ENCODE measurements around the gene ITPA. TPM values are rescaled to one million over a fixed set of nuclear protein-coding genes. Genes with fewer than 3 reads are reported as not detected.

ITPA gene
- total RNA-seq, 2 experiments from 2014 or later: 44.3 to 44.4 TPM

DNA sequence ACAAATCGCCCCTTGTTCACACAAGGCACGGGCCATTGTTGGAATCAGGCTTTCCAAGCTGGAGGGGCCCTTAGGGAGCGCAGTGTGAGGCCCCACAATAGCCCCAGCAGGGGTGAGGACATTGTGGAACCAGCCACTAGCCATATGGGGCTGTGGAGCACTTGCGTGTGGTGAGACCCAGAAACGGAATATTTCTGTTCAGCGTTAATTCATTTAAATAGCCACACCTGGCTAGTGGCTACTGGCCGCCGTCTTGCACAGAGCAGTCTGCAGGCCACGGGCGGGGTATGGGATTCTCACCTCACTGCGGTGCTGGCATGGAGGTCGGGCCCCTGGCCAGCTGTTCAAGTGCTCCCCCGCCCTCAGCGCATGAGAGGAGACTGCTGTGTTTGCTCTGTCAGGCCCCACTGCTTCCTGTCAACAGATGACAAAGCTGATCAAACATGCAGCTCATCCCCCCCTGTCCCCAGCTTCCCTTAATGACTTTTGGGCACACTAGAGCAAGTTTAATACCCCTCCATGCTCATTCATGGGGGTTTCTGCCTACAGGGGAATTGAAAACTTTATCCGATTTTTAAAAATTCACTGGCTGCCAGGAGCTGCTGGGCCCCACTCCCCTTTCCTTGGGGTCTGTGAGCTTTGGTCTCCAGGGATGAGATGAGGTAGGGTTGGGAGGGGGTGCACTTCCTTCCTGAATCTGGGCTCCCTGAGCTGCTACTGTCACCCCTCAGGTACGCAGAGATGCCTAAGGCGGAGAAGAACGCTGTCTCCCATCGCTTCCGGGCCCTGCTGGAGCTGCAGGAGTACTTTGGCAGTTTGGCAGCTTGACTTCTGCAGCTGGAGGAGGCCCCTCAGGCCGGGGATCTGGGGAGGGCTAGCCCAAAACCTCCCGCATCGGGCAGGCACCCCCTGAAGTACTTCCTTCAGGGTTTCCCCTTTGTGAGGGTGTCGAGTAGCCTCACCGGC is 13.6 kb downstream of the ITPA start:
- Mint-ChIP-seq H3K27me3 (no peaks in the 10 kb centered on the region), H3K36me3 (peaks cover 6% of the 10 kb centered on the region), H3K27ac (peak overlapping the region; percentile 83), H3K4me1 (peaks cover 12% of the 10 kb centered on the region), H3K4me3 (peak overlapping the region; percentile 30), H3K9me3 (no peaks in the 10 kb centered on the region)
- POLR2A ChIA-PET: interaction anchor here (0.7 to 1.5 kb wide), 7 partner anchors 13 to 389 kb away, joined by 3 to 8 read pairs (median 5); partner anchors contain the start of genes ITPA and SLC4A11
- ATAC-seq (ENCODE audit: low read depth) (peak; percentile 84), DNase-seq (peak; percentile 48)

DNA sequence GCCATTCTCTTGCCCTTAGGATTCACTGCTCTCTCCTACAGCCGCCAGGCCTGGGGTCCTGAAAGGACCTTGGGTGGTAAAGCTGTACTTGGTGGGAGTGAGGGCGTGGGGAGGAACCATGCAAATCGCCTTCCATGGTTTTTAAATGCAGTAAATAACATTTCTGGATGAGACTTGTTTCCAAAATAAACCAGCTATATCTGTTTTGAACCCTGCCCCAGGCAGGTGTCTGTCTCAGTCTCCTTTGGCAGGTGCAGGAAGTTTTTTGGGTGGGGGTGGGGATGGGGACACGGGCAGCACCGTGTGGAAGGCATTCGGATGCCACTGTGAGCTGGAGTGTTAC is 14.3 kb downstream of the ITPA start:
- Mint-ChIP-seq H3K4me3 (no peak overlapping the region), H3K27me3 (no peaks in the 10 kb centered on the region), H3K27ac (peak overlapping the region; percentile 83), H3K36me3 (peaks cover 6% of the 10 kb centered on the region), H3K9me3 (no peaks in the 10 kb centered on the region), H3K4me1 (peaks cover 12% of the 10 kb centered on the region)
- ATAC-seq (ENCODE audit: low read depth): no peak
- no peak for DNase-seq
- POLR2A ChIA-PET: interaction anchor here (1.0 to 1.5 kb wide), 6 partner anchors 14 to 388 kb away, joined by 3 to 8 read pairs (median 5); partner anchors contain the start of genes ITPA and SLC4A11

DNA sequence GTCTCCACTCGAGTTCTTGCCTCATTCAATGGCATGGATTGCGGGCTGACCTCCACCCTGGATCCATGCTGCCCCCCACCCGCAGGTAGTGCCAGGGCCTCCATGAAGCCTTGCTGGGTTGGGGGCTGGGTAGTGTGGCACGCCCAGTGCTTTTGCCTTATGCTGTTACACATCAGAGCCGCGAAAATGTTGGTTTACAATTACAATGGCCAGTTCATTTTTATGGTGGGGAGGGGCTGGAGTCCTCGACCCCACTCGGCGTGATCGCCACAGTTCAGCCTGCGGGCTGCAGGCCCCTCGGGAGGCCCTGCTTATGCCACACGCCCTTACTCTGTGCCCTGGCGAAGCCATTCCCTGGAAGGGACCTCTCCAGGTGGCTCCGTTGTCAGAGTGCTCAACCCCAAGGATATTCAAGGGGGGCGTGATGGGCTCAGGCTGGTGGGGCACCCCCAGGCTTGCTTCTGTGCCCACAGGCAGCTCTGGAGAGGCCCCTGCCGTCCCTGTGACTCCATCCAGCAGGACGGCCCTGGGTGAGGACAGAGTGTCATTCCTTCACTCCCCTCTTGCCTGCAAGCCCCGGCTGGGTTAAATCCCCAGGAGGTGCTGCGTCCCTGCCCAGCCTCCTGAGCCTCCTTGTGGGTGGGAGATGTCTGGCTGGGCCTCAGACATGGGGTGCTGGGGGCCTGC is 14.8 kb downstream of the ITPA start:
- Mint-ChIP-seq H3K27me3 (no peaks in the 10 kb centered on the region), H3K9me3 (no peaks in the 10 kb centered on the region), H3K4me3 (no peak overlapping the region), H3K27ac (no peak overlapping the region), H3K4me1 (peaks cover 12% of the 10 kb centered on the region), H3K36me3 (peaks cover 6% of the 10 kb centered on the region)
- ATAC-seq (ENCODE audit: low read depth) (no peak), DNase-seq (no peak)
- POLR2A ChIA-PET: interaction anchor here (1.1 to 1.5 kb wide), 2 partner anchors 21 to 388 kb away, joined by 3 to 8 read pairs; no protein-coding TSS in a partner anchor

DNA sequence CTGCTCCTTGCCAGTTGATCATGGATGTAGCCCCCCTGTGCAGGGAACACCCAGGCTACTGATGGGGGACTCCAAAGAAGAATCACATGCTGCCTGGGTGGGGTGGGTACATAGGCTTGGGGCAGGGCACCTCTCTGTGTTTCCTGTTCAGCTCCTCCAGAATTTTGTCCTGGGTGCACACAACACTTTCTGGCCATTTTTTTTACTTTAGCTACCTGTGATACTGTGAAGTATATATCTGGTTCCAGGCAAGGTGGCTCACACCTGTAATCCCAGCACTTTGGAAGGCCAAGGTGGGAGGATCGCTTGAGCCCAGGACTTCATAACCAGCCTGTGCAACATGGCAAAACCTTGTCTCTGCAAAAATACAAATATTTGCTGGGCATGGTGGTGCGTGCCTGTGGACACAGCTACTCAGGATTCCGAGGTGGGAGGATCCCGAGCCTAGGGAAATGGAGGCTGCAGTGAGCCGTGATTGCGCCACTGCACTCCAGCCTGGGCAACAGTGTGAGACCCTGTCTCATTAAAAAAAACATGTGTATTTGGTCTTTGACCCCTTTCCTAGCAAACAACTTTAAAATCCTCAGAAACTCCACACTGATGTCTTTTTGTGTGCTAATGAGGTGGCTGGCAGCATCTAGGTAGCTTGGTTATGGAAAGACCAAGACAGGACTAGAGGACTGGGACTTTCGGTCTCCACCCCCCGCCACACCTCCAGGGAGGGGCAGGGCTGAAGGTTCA is 15.6 kb downstream of the ITPA start:
- Mint-ChIP-seq H3K4me1 (peaks cover 12% of the 10 kb centered on the region), H3K36me3 (peaks cover 6% of the 10 kb centered on the region), H3K27me3 (no peaks in the 10 kb centered on the region), H3K4me3 (no peak overlapping the region), H3K27ac (no peak overlapping the region), H3K9me3 (no peaks in the 10 kb centered on the region)
- DNase-seq: no peak
- POLR2A ChIA-PET: no interaction called here
- ATAC-seq (ENCODE audit: low read depth): no peak

DNA sequence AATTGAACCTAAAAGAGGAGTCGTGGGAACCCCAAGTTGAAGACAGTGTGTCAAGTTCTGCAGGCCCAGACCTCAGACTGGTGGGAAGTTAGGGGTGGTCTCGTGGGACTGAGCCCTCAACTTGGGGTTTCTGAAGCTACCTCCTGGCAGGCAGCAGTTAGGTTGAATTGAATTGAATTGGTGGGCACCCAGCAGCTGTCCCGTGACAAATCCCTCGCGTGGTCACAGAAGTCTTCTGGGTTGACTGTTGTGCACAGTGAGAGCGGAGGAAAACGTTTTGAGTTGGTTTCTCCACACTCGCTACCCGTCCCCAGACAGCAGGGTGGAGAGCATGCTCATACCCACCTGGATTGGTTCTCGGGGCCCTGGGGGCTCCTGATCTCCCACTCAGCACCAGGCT is 16.8 kb downstream of the ITPA start:
- ATAC-seq (ENCODE audit: low read depth) (no peak), DNase-seq (no peak)
- POLR2A ChIA-PET: no interaction called here
- peaks cover 12% of the 10 kb centered on the region for H3K4me1 Mint-ChIP-seq
- no peaks in the 10 kb centered on the region for H3K27me3 Mint-ChIP-seq
- H3K4me3 Mint-ChIP-seq: no peak overlapping the region
- H3K27ac Mint-ChIP-seq: no peak overlapping the region
- no peaks in the 10 kb centered on the region for H3K9me3 Mint-ChIP-seq
- H3K36me3 Mint-ChIP-seq: peaks cover 5% of the 10 kb centered on the region

DNA sequence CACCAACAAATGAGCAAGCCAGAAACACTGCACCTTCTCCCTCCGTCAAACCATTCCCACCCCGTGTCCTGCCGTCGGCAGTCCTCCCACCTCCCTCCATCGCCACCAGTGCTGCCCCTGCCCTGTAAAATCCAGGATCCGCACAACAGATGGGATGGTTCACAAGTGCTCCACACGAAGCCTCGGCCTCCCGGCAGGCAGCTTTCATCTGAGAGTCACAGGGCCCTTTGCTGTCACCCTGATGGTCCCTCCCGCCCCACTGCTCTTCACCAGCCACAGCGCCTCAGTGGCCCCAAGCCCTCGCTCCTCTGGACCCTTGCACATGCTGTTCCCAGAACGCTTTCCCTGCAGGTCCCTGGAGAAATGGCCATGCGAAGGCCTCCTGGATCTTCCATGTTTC is 17.6 kb downstream of the ITPA start:
- DNase-seq: no peak
- Mint-ChIP-seq H3K36me3 (peaks cover 2% of the 10 kb centered on the region), H3K9me3 (no peaks in the 10 kb centered on the region), H3K27ac (no peak overlapping the region), H3K4me1 (peaks cover 9% of the 10 kb centered on the region), H3K4me3 (no peak overlapping the region), H3K27me3 (no peaks in the 10 kb centered on the region)
- POLR2A ChIA-PET: no interaction called here
- ATAC-seq (ENCODE audit: low read depth): no peak

DNA sequence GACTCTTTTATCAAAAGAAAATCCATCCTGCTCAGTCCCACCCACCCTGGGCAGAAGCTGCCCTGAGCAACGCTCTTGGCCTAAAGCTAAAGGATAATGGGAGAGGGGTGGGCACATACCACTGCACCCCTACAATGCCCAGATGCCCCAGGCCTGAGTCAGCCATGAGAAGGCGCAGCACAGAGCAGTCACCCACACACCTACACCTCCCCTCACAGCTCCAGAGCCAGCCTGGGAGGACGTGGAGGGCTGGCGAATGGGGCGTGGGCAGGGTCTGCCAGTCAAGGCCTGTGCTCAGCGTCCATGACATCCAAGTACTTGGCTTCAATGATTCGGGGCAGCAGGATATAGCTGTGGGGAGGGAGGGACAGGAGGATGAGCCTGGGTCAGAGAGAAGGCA is 18.2 kb downstream of the ITPA start:
- H3K9me3 Mint-ChIP-seq: no peaks in the 10 kb centered on the region
- no peak for ATAC-seq (ENCODE audit: low read depth)
- no peak overlapping the region for H3K4me3 Mint-ChIP-seq
- H3K4me1 Mint-ChIP-seq: peaks cover 9% of the 10 kb centered on the region
- DNase-seq: no peak
- H3K27ac Mint-ChIP-seq: no peak overlapping the region
- H3K27me3 Mint-ChIP-seq: no peaks in the 10 kb centered on the region
- H3K36me3 Mint-ChIP-seq: peaks cover 2% of the 10 kb centered on the region
- POLR2A ChIA-PET: no interaction called here

DNA sequence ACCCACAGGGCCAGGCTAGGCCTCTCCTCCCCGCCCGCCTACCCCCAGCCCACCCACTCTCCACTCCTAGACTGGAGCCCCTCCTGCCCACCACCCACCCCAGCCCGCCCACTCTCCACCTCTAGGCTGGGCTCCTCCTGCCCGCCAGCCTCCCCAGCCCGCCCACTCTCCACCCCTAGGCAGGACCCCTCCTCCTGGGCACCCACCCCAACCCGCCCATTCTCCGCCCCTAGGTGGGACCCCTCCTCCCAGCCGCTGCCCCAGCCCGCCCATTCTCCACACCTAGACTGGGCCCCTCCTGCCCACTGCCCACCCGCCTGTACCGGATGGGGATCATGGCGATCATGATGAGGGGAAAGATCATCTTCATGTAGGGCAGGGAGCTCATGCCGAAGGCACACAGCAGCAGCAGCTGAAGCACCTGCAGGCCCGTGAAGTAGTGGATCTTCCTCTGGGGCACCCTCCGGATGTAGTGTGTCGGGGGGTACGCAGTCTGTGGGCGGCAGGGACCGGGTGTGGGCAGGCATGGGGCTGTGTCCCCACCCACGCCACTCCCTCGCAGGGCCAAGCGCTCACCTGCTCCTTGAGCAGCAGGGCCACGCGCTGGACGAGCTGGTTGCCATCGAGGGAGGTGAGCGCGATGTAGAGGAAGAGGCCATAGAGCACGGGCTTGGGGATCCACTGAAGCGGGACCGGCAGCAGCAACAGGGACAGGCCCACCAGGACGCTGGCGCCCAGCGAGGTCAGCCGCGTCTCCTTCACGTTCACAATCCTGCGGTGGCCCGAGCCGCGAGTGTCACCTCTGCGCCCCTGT is 18.8 kb downstream of the ITPA start:
- ATAC-seq (ENCODE audit: low read depth) (no peak), DNase-seq (no peak)
- POLR2A ChIA-PET: no interaction called here
- Mint-ChIP-seq H3K36me3 (peaks cover 2% of the 10 kb centered on the region), H3K9me3 (no peaks in the 10 kb centered on the region), H3K4me1 (peaks cover 4% of the 10 kb centered on the region), H3K4me3 (no peak overlapping the region), H3K27ac (peak overlapping the region; percentile 51), H3K27me3 (no peaks in the 10 kb centered on the region)

DNA sequence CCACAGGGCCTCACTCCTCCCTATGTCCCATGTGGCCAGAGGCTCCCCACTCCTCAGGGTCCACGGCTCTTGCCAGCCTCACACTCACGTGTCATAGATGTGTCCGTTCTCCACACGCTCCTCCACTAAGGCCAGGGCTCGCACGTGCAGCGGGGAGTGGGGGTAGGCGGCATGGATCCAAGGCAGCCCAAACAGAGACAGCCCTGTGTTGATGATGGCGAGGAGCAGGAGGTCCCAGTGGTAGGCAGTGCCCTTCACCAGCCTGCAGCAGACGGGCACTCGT is 19.4 kb downstream of the ITPA start:
- DNase-seq: no peak
- Mint-ChIP-seq H3K4me3 (no peak overlapping the region), H3K36me3 (peaks cover under 1% of the 10 kb centered on the region), H3K9me3 (no peaks in the 10 kb centered on the region), H3K27ac (peak overlapping the region; percentile 51), H3K27me3 (no peaks in the 10 kb centered on the region), H3K4me1 (peaks cover under 1% of the 10 kb centered on the region)
- POLR2A ChIA-PET: no interaction called here
- ATAC-seq (ENCODE audit: low read depth): no peak

DNA sequence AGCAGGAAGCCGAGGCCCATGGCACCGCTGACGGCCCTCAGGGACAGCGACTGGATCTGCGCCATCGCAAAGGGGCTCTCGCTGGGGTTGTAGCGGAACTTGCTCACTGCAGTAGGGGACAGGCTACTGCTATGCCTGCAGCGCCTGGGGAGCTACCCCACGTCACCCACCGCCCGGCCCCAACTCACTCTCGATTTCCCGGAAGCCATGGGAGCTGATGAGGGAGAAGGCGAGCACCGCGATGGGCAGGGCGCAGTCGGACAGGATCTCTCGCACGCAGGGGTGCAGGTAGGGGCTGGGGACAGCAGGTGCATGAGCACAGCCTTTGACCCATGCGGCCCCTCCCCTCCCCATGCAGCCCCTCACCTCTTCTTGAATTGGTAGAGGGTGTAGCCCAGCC is 19.9 kb downstream of the ITPA start:
- Mint-ChIP-seq H3K36me3 (no peaks in the 10 kb centered on the region), H3K27me3 (no peaks in the 10 kb centered on the region), H3K27ac (no peak overlapping the region), H3K9me3 (no peaks in the 10 kb centered on the region), H3K4me3 (no peak overlapping the region), H3K4me1 (no peaks in the 10 kb centered on the region)
- no peak for DNase-seq
- POLR2A ChIA-PET: no interaction called here
- ATAC-seq (ENCODE audit: low read depth): no peak

DNA sequence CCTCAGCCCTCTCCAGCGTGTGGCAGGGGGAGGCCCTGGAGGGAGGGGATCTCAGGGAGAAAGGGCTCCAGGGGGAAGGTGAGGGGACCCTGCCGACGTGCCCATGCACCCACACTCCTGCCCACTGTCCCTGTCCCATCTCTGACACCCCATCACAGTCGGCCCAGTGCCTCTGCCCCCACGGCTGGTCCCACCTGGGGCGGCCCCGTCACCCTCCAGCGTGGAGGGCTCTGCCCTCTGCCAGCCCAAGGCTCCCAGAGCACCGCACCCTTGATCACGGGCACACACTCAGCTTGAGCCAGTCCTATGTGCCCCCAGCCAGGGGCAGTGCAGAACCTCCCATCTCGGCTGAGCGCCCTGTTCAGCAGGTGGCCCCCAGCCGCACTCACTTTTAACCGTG is 20.5 kb downstream of the ITPA start:
- Mint-ChIP-seq H3K27ac (no peak overlapping the region), H3K4me1 (no peaks in the 10 kb centered on the region), H3K4me3 (no peak overlapping the region), H3K27me3 (no peaks in the 10 kb centered on the region), H3K36me3 (no peaks in the 10 kb centered on the region), H3K9me3 (no peaks in the 10 kb centered on the region)
- no peak for ATAC-seq (ENCODE audit: low read depth)
- DNase-seq: no peak
- POLR2A ChIA-PET: no interaction called here

DNA sequence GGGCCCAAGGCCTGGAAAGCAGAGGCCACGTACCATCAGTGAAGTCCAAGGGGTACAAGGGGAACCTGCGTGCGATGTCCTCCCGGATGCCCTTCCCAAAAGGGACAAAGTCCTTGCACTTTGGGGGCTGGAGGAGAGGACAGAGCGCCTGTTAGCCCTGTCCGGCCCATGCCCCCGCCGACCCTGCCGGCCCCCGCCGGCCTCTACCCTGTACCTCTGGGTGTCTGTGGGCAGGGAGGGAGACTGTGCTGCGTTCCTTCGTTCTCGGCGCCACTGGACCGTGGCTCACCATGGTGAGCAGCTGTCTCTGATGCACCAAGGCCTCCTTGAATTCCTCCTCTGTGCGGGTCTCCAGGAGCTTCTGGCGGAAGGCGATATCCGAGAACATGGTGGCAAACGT is 21.8 kb downstream of the ITPA start:
- no peaks in the 10 kb centered on the region for H3K36me3 Mint-ChIP-seq
- POLR2A ChIA-PET: no interaction called here
- peaks cover 8% of the 10 kb centered on the region for H3K27me3 Mint-ChIP-seq
- H3K27ac Mint-ChIP-seq: no peak overlapping the region
- DNase-seq (no peak), ATAC-seq (ENCODE audit: low read depth) (no peak)
- H3K9me3 Mint-ChIP-seq: no peaks in the 10 kb centered on the region
- no peaks in the 10 kb centered on the region for H3K4me1 Mint-ChIP-seq
- H3K4me3 Mint-ChIP-seq: no peak overlapping the region

Data from activated naive CD8-positive, alpha-beta T cell treated with anti-CD3 and anti-CD28 coated beads, Interleukin-2, amount 10 ng/mL, durations not matched to agents 7 days and 5 days (primary cell).